ENCODE measurements around the gene FAM210B.
A peak's percentile ranks its signal among the peaks of the same experiment; 100 is the strongest.
"Not testable (repeated sequence)": the region's sequence is repeated elsewhere in the genome, so short reads cannot be mapped to it uniquely, and the experiment has no call there.

Gene FAM210B

GRCh38 chr20:56360908-56361205 is 2.1 kb downstream of the FAM210B start:
- DNase-seq (ENCODE audit: low read depth in 3 of 3) = no peak

DNA sequence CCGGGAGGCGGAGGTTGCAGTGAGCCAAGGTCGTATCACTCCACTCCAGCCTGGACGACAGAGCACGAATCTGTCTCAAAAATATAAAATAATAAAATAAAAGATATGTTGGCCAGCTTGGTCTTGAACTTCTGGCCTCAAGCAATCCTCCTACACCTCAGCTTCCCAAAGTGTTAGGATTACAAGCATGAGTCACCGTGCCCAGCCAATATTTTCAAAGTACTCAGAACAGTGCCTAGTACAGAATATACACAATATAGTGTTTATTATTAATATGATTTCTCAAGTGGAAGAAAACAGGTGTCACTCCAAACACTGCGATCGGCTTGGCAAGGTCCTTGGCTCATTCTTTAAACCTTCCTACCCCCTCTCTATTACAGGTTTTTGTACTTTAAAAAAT is 3.1 kb downstream of the FAM210B start:
- DNase-seq (ENCODE audit: low read depth in 3 of 3) = no peak

- no peak for DNase-seq (ENCODE audit: low read depth in 3 of 3)
Measured at GRCh38 chr20:56362833-56363413, 4.1 kb downstream of the FAM210B start.

DNA sequence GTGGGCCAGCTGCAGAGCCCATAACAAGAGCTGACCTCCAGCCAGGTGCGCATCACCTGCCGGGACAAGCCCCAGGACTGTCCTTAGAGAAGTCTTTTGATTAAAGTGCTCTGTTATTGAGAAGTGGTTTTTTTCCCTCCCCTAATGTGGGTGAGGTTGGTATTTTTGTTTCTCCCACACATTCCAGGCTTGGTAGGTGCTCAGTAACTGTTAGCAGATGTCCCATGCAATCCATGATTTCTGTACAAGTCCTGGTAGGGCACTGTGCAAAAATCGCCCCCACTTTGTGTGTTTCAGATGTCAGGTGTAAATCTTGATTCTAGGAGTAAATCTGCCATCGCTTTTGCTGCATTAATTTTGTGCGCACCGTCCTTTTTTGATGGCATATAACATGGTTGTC is 4.7 kb downstream of the FAM210B start:
- no peak for DNase-seq (ENCODE audit: low read depth in 3 of 3)

GRCh38 chr20:56368351-56369134 is 9.8 kb downstream of the FAM210B start:
- DNase-seq (ENCODE audit: low read depth in 3 of 3) = no peak

- DNase-seq (ENCODE audit: low read depth in 3 of 3) = no peak
Measured at GRCh38 chr20:56369179-56369578, 10.4 kb downstream of the FAM210B start.

- DNase-seq (ENCODE audit: low read depth in 3 of 3) = no peak
Measured at GRCh38 chr20:56371977-56372376, 13.2 kb downstream of the FAM210B start.

GRCh38 chr20:56372850-56373249 is 14.1 kb downstream of the FAM210B start:
- DNase-seq (ENCODE audit: low read depth in 3 of 3) = no peak

GRCh38 chr20:56373942-56374341 is 15.2 kb downstream of the FAM210B start:
- DNase-seq (ENCODE audit: low read depth in 3 of 3) = no peak

DNA sequence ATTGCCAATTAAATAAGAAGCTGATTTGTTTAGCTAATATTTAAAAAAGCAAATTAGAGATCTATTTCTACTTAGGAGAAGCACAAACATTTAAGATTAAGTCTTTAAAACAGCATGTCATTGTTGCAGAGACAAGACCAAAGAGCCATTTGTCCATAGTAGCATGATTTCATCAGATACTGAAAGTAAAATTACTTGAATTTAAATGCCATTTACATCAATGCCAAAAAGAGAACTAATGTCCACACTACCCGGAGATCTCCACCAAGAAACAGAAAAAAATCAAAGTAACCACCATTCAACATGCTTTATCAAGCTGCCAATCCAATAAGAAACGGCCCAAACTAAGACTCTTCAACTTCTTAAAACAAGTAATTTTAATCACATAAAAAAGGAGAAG is 17.6 kb downstream of the FAM210B start:
- DNase-seq (ENCODE audit: low read depth in 3 of 3) = no peak

- DNase-seq (ENCODE audit: low read depth in 3 of 3) = no peak
Measured at GRCh38 chr20:56378386-56378785, 19.6 kb downstream of the FAM210B start.

- DNase-seq (ENCODE audit: low read depth in 3 of 3) = no peak
Measured at GRCh38 chr20:56380375-56380774, 21.6 kb downstream of the FAM210B start.

GRCh38 chr20:56381501-56381900 is 22.7 kb downstream of the FAM210B start:
- no peak for DNase-seq (ENCODE audit: low read depth in 3 of 3)

- DNase-seq (ENCODE audit: low read depth in 3 of 3) = no peak
Measured at GRCh38 chr20:56382696-56383095, 23.9 kb downstream of the FAM210B start.

GRCh38 chr20:56383334-56383733 is 24.6 kb downstream of the FAM210B start:
- no peak for DNase-seq (ENCODE audit: low read depth in 3 of 3)

DNA sequence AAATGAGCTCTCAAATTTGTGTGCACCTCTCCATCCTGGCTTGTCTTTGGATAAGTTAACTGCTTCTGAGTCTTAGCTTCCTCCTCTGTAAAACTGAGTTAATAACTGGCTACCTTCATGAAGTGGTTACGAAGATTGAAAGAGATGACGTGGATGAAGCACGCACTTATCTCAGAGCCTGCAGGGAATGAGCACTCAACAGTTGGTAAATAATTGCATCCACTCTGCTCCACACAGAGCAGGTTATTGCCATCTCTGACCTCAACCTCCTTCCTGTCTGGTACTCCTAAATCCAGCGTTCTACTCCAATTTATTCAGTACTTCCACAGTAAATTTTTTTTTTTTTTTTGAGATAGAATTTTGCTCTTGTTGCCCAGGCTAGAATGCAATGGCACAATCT is 26.4 kb downstream of the FAM210B start:
- no peak for DNase-seq (ENCODE audit: low read depth in 3 of 3)

GRCh38 chr20:56386219-56386618 is 27.4 kb downstream of the FAM210B start:
- no peak for DNase-seq (ENCODE audit: low read depth in 3 of 3)

GRCh38 chr20:56388882-56389281 is 30.1 kb downstream of the FAM210B start:
- no peak for DNase-seq (ENCODE audit: low read depth in 3 of 3)

- DNase-seq (ENCODE audit: low read depth in 3 of 3) = no peak
Measured at GRCh38 chr20:56389807-56390206, 31.0 kb downstream of the FAM210B start.

- not testable (repeated sequence) for DNase-seq (ENCODE audit: low read depth in 3 of 3)
Measured at GRCh38 chr20:56390396-56390795, 31.6 kb downstream of the FAM210B start.

GRCh38 chr20:56391037-56391436 is 32.3 kb downstream of the FAM210B start:
- no peak for DNase-seq (ENCODE audit: low read depth in 3 of 3)

- DNase-seq (ENCODE audit: low read depth in 3 of 3) = peak in 1 of 3 donors; percentile 20
Measured at GRCh38 chr20:56391596-56392131, 32.9 kb downstream of the FAM210B start.

DNA sequence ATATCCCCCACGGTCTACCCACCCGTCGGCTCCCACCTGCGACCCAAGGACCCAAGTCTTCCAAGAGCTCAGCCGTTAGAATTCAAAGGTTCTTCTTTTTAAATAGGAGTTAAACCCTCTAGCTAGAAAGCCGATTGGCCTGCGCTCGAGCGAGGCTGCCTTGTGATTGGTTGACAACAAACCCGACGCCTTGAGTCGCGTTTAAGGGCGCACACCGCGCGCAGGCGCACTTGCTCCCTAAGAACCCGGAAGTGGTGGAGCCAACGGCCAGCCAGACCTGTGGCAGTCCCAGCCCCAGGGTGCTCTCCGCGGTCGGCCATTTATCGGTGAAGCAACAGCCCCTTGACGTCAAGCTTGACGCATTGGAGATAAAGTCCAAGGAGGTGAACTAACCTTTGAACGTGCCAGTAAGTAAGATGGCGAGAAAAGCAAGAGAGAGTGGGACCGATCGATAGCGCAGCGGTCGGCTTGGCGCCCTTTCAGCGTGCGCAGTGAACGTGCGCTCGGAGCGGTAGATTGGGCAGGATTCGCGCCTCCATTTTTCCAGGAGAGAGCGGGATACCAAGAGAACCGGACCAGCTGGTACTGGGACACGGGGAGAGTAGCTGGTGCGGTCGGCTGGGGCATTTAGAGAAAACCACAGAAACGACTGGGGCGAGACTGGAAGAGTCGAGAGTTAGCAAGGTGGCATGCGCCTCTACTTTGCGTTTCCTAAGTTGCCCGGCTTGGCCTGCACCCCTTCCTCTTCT is 33.5 kb downstream of the FAM210B start, which contains the start of the genes AURKA and CSTF1:
Gene AURKA (minus strand): TSS at position 84 of the 749 bp plus-strand sequence. CDS start 4,018 bp downstream, outside the sequence.
Gene CSTF1 (plus strand): TSS at position 514 of the 749 bp plus-strand sequence. CDS start 2,908 bp downstream, outside the sequence.
- peak; percentile 96 to 99 (median 99) for DNase-seq (ENCODE audit: low read depth in 3 of 3)

Data from stimulated activated CD4-positive, alpha-beta T cell treated with anti-CD3 and anti-CD28 coated beads, TNF-alpha, amount 100 ng/mL, for 48 hours (primary cell).